Endothelial cell of umbilical vein (primary cell): Measurements from ENCODE around the gene AK9. TPM values are rescaled to one million over a fixed set of nuclear protein-coding genes. Genes with fewer than 3 reads are reported as not detected.

Experiments
- BruUV-seq: library from RNA; stranded (reverse); fragments of 400-500 nt; replicated peaks from 2 replicates; lab custom pipeline; 2021; lab: Mats Ljungman, UMichigan
- CTCF ChIA-PET: fragments of 300-600, 350-600 bp; sonication (Branson Sonifier 250); formaldehyde crosslinking; loops from one replicate; lab custom pipeline; 2021; ENCODE audit warnings: antibody characterized with exemption, inconsistent platforms; lab: Charles Lee
- POLR2A ChIA-PET: fragments of 300-600, 350-600 bp; sonication (Branson Sonifier 250); formaldehyde crosslinking; loops from one replicate; lab custom pipeline; 2021; ENCODE audit warnings: antibody characterized with exemption, inconsistent platforms; lab: Charles Lee
- DNase-seq: peaks from one replicate; pipeline ENCODE4 v3.0.0-alpha.2; 2011; ENCODE audit warnings: low read depth, low spot score
- FAIRE-seq: peaks from 2 replicates; lab custom pipeline; 2011; peaks lifted over from hg19 to GRCh38; lab: Jason Lieb, UNC
- H2AFZ ChIP-seq: 2 replicates; pipeline ENCODE4 v1.6.0; 2012; ENCODE audit warnings: low read depth, low read length, control low read depth, inconsistent platforms
- H3K27ac ChIP-seq: 2 replicates; pipeline ENCODE4 v1.5.1; 2011; ENCODE audit warnings: low read depth, mild to moderate bottlenecking, control low read depth, low read length, moderate library complexity; ENCODE audit not compliant: insufficient read depth
- H3K27me3 ChIP-seq, 2 experiments: 2 replicates each; pipeline versions ENCODE4 v1.6.0 to v1.6.1; 2011; ENCODE audit warnings: low read length in 2 of 2, mixed read lengths in 1 of 2; ENCODE audit not compliant: control insufficient read depth in 2 of 2, insufficient read depth in 2 of 2
- H3K36me3 ChIP-seq, 2 experiments: 2 replicates in 1 of 2; 3 replicates in 1 of 2; pipeline ENCODE4 v1.5.1; 2011; ENCODE audit warnings: low read length in 2 of 2, mild to moderate bottlenecking in 1 of 2, moderate library complexity in 1 of 2; ENCODE audit not compliant: control insufficient read depth in 2 of 2, insufficient read depth in 2 of 2; ENCODE audit errors: extremely low read depth in 1 of 2
- H3K4me1 ChIP-seq: 3 replicates; pipeline ENCODE4 v1.5.1; 2011; ENCODE audit warnings: mild to moderate bottlenecking, low read length; ENCODE audit not compliant: control insufficient read depth, insufficient read depth; ENCODE audit errors: extremely low read depth
- H3K4me2 ChIP-seq: 2 replicates; pipeline ENCODE4 v1.6.1; 2011; ENCODE audit warnings: low read length, control low read depth, mixed read lengths; ENCODE audit not compliant: insufficient read depth
- H3K4me3 ChIP-seq, 3 experiments: fragments of 200-600 bp in 1 of 3; sonication (generic), shearing (Covaris generic) in 1 of 3; replicated peaks in 1 of 3; 2 replicates each; pipeline ENCODE4 v1.5.1; 2011 to 2016; ENCODE audit warnings: control low read depth in 3 of 3, low read length in 3 of 3, mild to moderate bottlenecking in 2 of 3, inconsistent platforms in 1 of 3, low read depth in 1 of 3, moderate library complexity in 1 of 3; ENCODE audit not compliant: insufficient read depth in 1 of 3
- H3K79me2 ChIP-seq: 2 replicates; pipeline ENCODE4 v1.6.0; 2012; ENCODE audit warnings: low read length, inconsistent platforms; ENCODE audit not compliant: control insufficient read depth, insufficient read depth
- H3K9ac ChIP-seq: replicated peaks from 2 replicates; pipeline ENCODE3; 2011; ENCODE audit warnings: low read length, control low read depth; ENCODE audit not compliant: insufficient read depth; ENCODE audit errors: extremely low read depth
- H3K9me1 ChIP-seq: replicated peaks from 3 replicates; pipeline ENCODE4 v1.6.0; 2011; ENCODE audit warnings: mild to moderate bottlenecking, low read length; ENCODE audit not compliant: control insufficient read depth, insufficient read depth; ENCODE audit errors: extremely low read depth
- H3K9me3 ChIP-seq: replicated peaks from 2 replicates; pipeline ENCODE4 v1.5.1; 2012; ENCODE audit warnings: low read length, inconsistent platforms; ENCODE audit not compliant: control insufficient read depth, insufficient read depth
- H4K20me1 ChIP-seq: replicated peaks from 2 replicates; pipeline ENCODE3; 2011; ENCODE audit warnings: mild to moderate bottlenecking, low read length; ENCODE audit not compliant: control insufficient read depth, insufficient read depth; ENCODE audit errors: extremely low read depth
- CTCF ChIP-seq, 2 donors: IDR thresholded peaks; 1 replicate in 1 of 2; 2 replicates in 1 of 2; pipeline ENCODE4 v1.5.1; 2011; ENCODE audit warnings: low read length in 2 of 2, mild to moderate bottlenecking in 2 of 2, moderate library complexity in 2 of 2, control low read depth in 1 of 2, inconsistent platforms in 1 of 2, low read depth in 1 of 2; ENCODE audit not compliant: insufficient read depth in 1 of 2; ENCODE audit errors: extremely low read depth in 1 of 2
- EZH2 ChIP-seq: IDR thresholded peaks from 2 replicates; pipeline ENCODE4 v1.6.1; 2012; ENCODE audit warnings: borderline replicate concordance, low read depth, mild to moderate bottlenecking, moderate library complexity, low read length, inconsistent platforms; ENCODE audit not compliant: severe bottlenecking
- FOS ChIP-seq: IDR thresholded peaks from 2 replicates; pipeline ENCODE4 v1.6.1; 2011; ENCODE audit warnings: mild to moderate bottlenecking, low read length, moderate library complexity, borderline replicate concordance; ENCODE audit not compliant: insufficient read depth
- GATA2 ChIP-seq: IDR thresholded peaks from 2 replicates; pipeline ENCODE4 v1.7.0; 2011; ENCODE audit warnings: low read depth, mild to moderate bottlenecking, moderate library complexity, mixed read lengths, low read length; ENCODE audit not compliant: insufficient read length, insufficient read depth
- JUN ChIP-seq: IDR thresholded peaks from 2 replicates; pipeline ENCODE4 v1.6.1; 2011; ENCODE audit warnings: borderline replicate concordance, low read depth; ENCODE audit not compliant: insufficient read length, insufficient read depth
- MAX ChIP-seq: IDR thresholded peaks from 2 replicates; pipeline ENCODE4 v1.6.1; 2011; ENCODE audit not compliant: insufficient read depth, insufficient read length
- MYC ChIP-seq: IDR thresholded peaks from one replicate; pipeline ENCODE4 v1.6.1; 2011; ENCODE audit warnings: mild to moderate bottlenecking, low read depth, low read length
- POLR2A ChIP-seq: IDR thresholded peaks from 2 replicates; pipeline ENCODE4 v1.6.1; 2012; ENCODE audit warnings: low read depth, mild to moderate bottlenecking, control low read depth, low read length
- POLR2AphosphoS5 ChIP-seq: IDR thresholded peaks from 2 replicates; pipeline ENCODE4 v1.6.1; 2012; ENCODE audit warnings: low read depth, mild to moderate bottlenecking, control low read depth, low read length, moderate library complexity; ENCODE audit not compliant: insufficient read depth
- dilution Hi-C: fragments of 300-500 bp; cut with MboI; formaldehyde crosslinking; loops from one replicate; pipeline ENCODE4 v1.15.0; 2019; ENCODE audit warnings: low sequenced_read_pairs; ENCODE audit not compliant: extremely low pct_ligation_motif_present
- intact Hi-C: fragments of 100-400 bp; cut with micrococcal nuclease; formaldehyde crosslinking; loops from one replicate; pipeline ENCODE4 v1.10.0; 2022
- polyA plus RNA-seq, 4 experiments: library from polyadenylated mRNA; depleted of rRNA in 3 of 4; stranded (reverse) in 3 of 4; unstranded in 1 of 4; fragments of >200 nt; gene quantifications; 2 replicates each; pipeline versions ENCODE4 v1.2.1 to v1.2.3, GENCODE V29; 2011 to 2012; ENCODE audit warnings: missing spikeins in 1 of 4
- total RNA-seq: library from RNA; stranded (reverse); gene quantifications from 2 replicates; pipeline ENCODE4 v1.2.3, GENCODE V29; 2021

Gene AK9
- total and polyA plus RNA-seq, 2 donors (not counting 3 experiments of a cell fraction or from before 2014, with no cell fraction given) = 1.4 to 3.2 TPM

- no peak overlapping the region for H3K4me3 ChIP-seq
- dilution Hi-C loops = no loop called here
- no peak overlapping the region for H3K4me2 ChIP-seq
- FAIRE-seq (no peak), DNase-seq (no peak)
- no peak overlapping the region for H2AFZ ChIP-seq
- H3K27me3 ChIP-seq = peaks cover 16 to 23% of the 10 kb centered on the region in 2 experiments
- TF ChIP-seq POLR2AphosphoS5 (no peak), EZH2 (no peak), FOS (no peak), MYC (no peak), CTCF (IDR thresholded peaks at IDR 0.05; ENCODE audit: extremely low read depth in 1 of 2, insufficient read depth in 1 of 2, low read depth in 1 of 2, low read length in 2 of 2) (no peak), MAX (no peak), JUN (no peak), POLR2A (no peak), GATA2 (no peak)
- H3K9me1 ChIP-seq = no peaks in the 10 kb centered on the region
- no peaks in the 10 kb centered on the region for H4K20me1 ChIP-seq
- no TSS peak for BruUV-seq
- no peaks in the 10 kb centered on the region for H3K36me3 ChIP-seq
- POLR2A ChIA-PET = no interaction called here
- intact Hi-C loops = no loop called here
- no peak overlapping the region for H3K9ac ChIP-seq
- CTCF ChIA-PET = interaction anchor here (1.0 kb wide), 1 partner anchor 37 kb away, joined by 3 read pairs; no protein-coding TSS in a partner anchor
- H3K27ac ChIP-seq = no peak overlapping the region
- H3K4me1 ChIP-seq = no peaks in the 10 kb centered on the region
- H3K9me3 ChIP-seq = no peaks in the 10 kb centered on the region
- H3K79me2 ChIP-seq = no peaks in the 10 kb centered on the region
Observed at GRCh38 chr6:109490713-109491112, 200.3 kb downstream of the AK9 start.
